Endothelial cell (in vitro differentiated cells): ENCODE results near the gene ANXA4. TPM values are rescaled to one million over a fixed set of nuclear protein-coding genes. Genes with fewer than 3 reads are reported as not detected.

Experiments used
- DNase-seq: peaks from one replicate; pipeline ENCODE4 v3.0.0; 2021; ENCODE audit warnings: low spot score
- H3K27ac Mint-ChIP-seq: one replicate; pipeline ENCODE4 v1.8.0; 2021; ENCODE audit warnings: mixed read lengths, inconsistent platforms; ENCODE audit not compliant: unreplicated experiment
- H3K27me3 Mint-ChIP-seq: one replicate; pipeline ENCODE4 v1.8.0; 2021; ENCODE audit warnings: mild to moderate bottlenecking, moderate library complexity, mixed read lengths, inconsistent platforms; ENCODE audit not compliant: unreplicated experiment
- H3K36me3 Mint-ChIP-seq: one replicate; pipeline ENCODE4 v1.8.0; 2021; ENCODE audit warnings: mild to moderate bottlenecking, low read depth, mixed read lengths, inconsistent platforms; ENCODE audit not compliant: unreplicated experiment
- H3K4me1 Mint-ChIP-seq: one replicate; pipeline ENCODE4 v1.8.0; 2021; ENCODE audit warnings: mild to moderate bottlenecking, mixed read lengths, inconsistent platforms; ENCODE audit not compliant: unreplicated experiment
- H3K4me3 Mint-ChIP-seq: one replicate; pipeline ENCODE4 v1.8.0; 2021; ENCODE audit warnings: mild to moderate bottlenecking, mixed read lengths, inconsistent platforms; ENCODE audit not compliant: unreplicated experiment
- H3K9me3 Mint-ChIP-seq: one replicate; pipeline ENCODE4 v1.8.0; 2021; ENCODE audit warnings: mixed read lengths, inconsistent platforms; ENCODE audit not compliant: unreplicated experiment
- total RNA-seq: library from RNA; stranded (reverse); fragmentation: NEBNext Ultra II Directional; extraction: Animal tissue kit (Norgen Biotek cat#: 25700); gene quantifications from one replicate; pipeline ENCODE4 v1.2.1, GENCODE V29; 2021; ENCODE audit not compliant: unreplicated experiment
- TF ChIP-seq, protein P1 (sequence below): fragments of 200-600 bp; sonication (generic); IDR thresholded peaks from one replicate; pipeline ENCODE4 v1.5.0; 2021; ENCODE audit warnings: antibody characterized with exemption; ENCODE audit not compliant: unreplicated experiment

Gene ANXA4
- total RNA-seq, 1 donor from 2014 or later = 29.4 TPM

DNA sequence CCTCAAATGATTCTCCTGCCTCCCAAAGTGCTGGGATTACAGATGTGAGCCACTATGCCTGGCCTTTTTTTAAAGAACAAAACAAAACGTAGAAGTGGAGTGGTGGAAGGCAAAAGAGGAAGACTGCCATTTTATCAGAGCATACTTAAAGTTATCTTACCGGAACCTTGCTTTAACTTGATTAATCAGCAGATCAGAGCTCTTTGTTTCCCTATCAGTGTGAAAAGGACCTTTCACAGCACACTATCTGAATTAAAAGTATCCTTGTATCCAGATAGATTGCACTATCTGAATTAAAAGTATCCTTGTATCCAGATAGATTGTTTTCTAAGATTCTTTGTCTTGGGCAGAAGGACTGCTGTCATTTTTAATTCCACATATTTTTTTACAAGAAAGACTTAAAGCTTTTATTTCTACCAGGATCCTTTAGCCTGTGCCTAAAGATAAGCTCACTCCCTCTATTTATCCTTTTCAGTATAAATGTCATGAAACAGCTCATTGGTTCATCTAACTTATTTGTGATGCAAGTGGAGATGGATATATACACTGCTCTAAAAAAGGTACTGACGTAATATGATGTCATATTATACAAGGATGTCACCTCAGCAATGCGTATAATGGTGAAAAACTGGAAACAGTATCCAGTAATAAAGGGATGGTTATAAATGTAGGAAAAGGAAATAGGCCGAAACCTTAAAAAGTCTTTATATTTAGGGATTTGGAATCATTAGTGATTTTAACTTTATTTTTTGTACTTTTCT, 105.3 kb downstream of the ANXA4 start:
- Mint-ChIP-seq H3K27ac (no peak overlapping the region), H3K9me3 (no peaks in the 10 kb centered on the region), H3K27me3 (no peaks in the 10 kb centered on the region), H3K4me3 (no peak overlapping the region), H3K4me1 (no peaks in the 10 kb centered on the region), H3K36me3 (peaks cover 4% of the 10 kb centered on the region)
- no peak for DNase-seq
- TF ChIP-seq, protein P1, sequence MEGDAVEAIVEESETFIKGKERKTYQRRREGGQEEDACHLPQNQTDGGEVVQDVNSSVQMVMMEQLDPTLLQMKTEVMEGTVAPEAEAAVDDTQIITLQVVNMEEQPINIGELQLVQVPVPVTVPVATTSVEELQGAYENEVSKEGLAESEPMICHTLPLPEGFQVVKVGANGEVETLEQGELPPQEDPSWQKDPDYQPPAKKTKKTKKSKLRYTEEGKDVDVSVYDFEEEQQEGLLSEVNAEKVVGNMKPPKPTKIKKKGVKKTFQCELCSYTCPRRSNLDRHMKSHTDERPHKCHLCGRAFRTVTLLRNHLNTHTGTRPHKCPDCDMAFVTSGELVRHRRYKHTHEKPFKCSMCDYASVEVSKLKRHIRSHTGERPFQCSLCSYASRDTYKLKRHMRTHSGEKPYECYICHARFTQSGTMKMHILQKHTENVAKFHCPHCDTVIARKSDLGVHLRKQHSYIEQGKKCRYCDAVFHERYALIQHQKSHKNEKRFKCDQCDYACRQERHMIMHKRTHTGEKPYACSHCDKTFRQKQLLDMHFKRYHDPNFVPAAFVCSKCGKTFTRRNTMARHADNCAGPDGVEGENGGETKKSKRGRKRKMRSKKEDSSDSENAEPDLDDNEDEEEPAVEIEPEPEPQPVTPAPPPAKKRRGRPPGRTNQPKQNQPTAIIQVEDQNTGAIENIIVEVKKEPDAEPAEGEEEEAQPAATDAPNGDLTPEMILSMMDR = no peak

DNA sequence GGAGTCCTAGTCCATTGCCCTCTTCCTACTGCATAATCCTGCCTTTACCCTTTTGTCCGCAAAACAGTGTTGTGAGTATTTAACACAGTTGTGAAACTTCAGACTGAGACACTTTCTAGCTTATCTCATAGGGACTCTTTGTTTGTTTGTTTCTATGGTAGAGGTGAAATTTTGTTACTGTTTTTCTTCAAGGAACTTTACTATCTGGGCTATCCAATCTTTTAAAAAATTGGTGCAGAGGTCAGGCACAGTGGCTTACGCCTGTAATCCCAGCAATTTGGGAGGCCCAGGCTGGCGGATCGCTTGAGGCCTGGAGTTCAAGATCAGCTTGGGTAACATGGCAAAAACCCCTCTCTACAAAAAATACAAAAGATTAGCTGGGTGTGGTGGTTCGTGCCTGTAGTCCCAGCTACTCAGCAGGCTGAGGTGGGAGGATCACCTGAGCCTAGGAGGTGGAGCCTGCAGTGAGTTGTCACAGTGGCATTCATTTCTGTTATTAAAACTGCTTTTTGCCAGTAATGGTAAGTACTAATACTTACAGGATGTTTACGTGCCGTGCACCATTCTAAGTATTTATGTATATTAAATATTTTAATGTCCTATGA, 106.4 kb downstream of the ANXA4 start:
- Mint-ChIP-seq H3K27me3 (no peaks in the 10 kb centered on the region), H3K36me3 (peaks cover 4% of the 10 kb centered on the region), H3K4me1 (no peaks in the 10 kb centered on the region), H3K27ac (no peak overlapping the region), H3K4me3 (no peak overlapping the region), H3K9me3 (no peaks in the 10 kb centered on the region)
- TF ChIP-seq, protein P1 = no peak
- DNase-seq = no peak

DNA sequence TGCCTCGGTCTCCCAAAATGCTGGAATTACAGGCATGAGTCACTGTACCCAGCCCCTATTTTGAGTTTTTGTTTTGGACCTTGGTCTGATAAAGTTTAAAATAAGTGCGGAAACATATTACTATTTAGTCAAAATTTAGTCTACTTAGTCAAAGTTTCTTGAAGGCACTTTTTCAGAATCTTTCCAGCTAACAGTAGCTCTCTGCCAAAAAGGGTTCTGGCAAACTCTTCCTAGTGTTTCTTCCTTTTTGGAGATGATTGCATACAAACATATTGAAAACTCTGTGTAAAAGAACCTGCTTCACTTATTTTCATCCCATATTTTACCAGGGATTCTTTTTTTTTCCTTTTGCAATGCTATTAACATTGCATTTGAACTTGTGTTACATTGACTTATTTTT, 116.3 kb downstream of the ANXA4 start:
- no peak for DNase-seq
- Mint-ChIP-seq H3K27me3 (no peaks in the 10 kb centered on the region), H3K4me3 (no peak overlapping the region), H3K36me3 (no peaks in the 10 kb centered on the region), H3K27ac (no peak overlapping the region), H3K4me1 (no peaks in the 10 kb centered on the region), H3K9me3 (no peaks in the 10 kb centered on the region)
- TF ChIP-seq, protein P1 = no peak

DNA sequence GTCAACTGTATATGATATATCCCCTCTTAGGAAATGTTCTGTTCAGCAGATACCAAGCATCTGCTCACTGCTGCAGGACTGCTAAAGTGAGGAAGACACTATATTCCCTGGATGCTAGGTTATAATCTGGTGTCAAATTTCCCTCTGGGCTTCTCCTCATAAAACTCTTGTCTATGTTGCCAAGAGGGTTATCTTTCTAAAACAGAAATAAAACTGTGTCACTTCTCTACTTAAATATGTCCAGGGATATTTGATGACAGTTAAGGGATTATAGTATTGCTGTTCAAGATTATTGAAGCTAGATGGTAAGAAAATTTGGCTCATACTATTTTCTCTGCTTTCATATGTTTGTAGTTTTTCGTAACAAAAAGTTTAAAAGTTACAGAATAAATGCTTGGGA, 121.4 kb downstream of the ANXA4 start:
- TF ChIP-seq, protein P1 = no peak
- Mint-ChIP-seq H3K9me3 (no peaks in the 10 kb centered on the region), H3K36me3 (peaks cover 13% of the 10 kb centered on the region), H3K4me3 (no peak overlapping the region), H3K4me1 (no peaks in the 10 kb centered on the region), H3K27ac (no peak overlapping the region), H3K27me3 (no peaks in the 10 kb centered on the region)
- no peak for DNase-seq

Other genes with a start within 250 kb of the ANXA4 start
- gene AAK1, start 98.4 kb upstream of the ANXA4 start, total RNA-seq = 144 TPM
- gene GMCL1, start 87.5 kb downstream of the ANXA4 start, total RNA-seq = 8.6 TPM
- 37.0 TPM for gene SNRNP27, start 151.8 kb downstream of the ANXA4 start, total RNA-seq
- gene MXD1, start 173.0 kb downstream of the ANXA4 start, total RNA-seq = 3.3 TPM
- 0.87 TPM for gene ASPRV1, start 219.5 kb downstream of the ANXA4 start, total RNA-seq